ENCODE results near the gene RIOK2. TPM values are rescaled to one million over a fixed set of nuclear protein-coding genes. Genes with fewer than 3 reads are reported as not detected.
"Not testable (repeated sequence)": the region's sequence is repeated elsewhere in the genome, so short reads cannot be mapped to it uniquely, and the experiment has no call there.

The RIOK2 gene
- 20.2 and 29.9 TPM in 2 replicates for total RNA-seq (2014; rRNA removed)
- 20.5 TPM for polyA plus RNA-seq (2012)

DNA sequence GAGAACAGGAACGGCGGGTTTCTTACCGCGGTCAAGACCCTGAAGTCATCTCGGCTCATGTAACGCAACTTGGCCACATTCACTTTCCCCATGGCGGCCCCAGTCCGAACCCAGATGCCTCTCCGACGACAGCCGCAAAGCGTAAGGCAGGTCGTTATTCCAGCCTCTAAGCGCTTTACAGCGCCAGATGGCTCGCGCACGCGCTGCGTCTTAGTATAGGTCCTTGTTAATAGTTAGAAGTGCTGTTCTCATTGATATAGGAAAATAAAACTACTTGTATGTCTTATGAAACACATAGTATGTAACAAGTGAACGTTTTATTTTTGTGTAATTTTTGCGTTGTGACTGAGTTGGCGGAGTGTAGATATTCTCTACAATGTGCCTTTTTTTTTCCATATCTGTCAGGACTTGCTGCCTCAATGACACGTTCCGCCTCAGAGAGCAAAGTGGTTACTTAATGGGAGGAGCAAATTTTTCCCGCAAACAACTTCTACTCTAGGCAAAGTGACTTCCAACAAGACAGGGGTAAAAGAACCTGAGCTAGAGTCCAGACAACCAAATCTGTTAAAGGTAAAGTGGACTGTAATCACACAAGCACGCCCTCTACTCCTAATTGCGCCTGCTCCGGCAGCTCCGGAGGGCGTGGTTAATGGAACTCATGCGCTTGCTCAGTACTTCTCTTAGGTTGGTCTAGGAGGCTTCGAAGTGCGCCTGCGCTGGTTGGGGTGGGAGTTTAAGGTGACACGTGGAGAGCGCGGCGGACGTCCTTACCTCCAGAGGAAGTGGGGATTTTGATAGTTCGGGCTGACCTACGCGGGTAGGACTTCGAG lies at the start of gene RIOK2:
Gene RIOK2 (minus strand): TSS at position 148 of the 830 bp plus-strand sequence. CDS start 56 bp downstream, at position 92.
- DNase-seq (ENCODE audit: low read depth), result peak; percentile 95

DNA sequence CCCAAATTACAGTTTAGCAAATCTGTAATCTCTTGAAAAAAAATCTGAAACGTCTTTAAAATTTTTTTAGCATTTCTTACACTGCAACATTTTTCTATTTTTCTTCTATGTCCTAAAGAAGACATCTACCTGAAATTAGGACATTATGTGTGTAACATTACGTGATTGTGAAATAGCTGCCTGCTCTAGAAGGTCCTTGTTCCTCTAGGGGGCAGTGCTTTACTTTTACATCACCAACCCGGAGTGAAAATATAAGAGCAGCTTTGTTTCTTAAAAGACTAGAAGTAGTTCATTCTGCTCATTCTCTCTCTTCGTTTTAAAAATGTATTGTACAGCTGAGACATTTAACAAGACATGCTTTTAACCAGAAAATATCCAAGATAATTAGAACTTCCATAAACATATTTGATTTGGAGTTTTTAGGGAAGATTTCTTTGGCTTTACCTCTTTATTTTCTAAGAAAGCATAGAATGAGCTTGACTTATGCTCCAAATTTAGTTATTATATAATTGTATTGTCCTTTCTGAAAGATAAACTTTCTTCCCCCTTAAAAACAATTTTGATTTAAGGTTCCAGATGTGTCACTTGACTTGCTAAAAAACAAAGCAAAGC lies 48.1 kb upstream of the RIOK2 start:
- DNase-seq (ENCODE audit: low read depth), result peak; percentile 83

DNA sequence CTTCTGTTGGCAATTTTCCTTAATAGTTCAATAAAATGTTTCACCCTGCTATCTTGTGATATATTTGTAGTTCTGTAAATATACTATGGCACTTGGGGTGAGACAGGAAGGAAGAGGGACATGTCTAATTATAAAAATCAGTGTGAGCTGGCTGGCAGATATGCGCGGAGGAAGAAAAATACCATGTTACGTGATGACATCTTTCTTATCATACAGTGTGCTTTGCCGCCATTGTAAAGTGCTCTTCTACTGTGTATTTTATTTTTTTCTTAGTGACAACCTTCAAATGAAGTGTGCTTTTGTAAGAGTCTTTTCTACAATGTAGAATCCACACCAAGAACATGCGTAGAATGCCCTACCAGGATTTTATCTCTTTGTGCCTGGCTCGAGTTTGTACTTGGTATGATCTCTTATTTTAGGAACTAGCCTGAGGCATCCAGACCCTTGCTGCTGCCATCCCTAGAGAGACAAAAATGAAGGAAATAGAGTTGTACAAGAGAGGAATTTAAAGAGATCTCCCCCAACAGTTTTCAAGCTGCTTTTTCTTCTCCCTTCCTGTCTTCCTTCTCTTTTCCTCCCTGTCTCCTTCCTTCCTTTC lies 46.7 kb upstream of the RIOK2 start:
- DNase-seq (ENCODE audit: low read depth), result no peak

DNA sequence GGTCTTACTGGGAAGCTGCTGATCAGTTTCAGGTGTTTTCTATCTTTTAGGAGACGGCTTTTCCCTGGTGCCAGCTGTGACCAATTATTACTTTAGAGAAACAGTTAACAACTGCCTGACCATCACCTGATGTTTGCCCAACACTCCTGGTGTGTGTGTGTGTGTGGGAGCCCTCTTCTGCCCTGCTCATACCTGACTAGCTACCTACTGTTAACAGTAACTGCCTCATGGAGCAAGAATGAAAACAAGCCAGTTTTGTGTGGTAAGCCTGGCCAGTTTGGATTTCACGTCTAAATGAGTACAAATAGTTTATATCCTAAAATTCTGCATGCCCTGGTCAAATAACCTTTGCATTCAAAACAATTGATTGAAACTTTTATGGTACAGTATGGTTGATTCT lies 46.1 kb upstream of the RIOK2 start:
- DNase-seq (ENCODE audit: low read depth), result no peak

DNA sequence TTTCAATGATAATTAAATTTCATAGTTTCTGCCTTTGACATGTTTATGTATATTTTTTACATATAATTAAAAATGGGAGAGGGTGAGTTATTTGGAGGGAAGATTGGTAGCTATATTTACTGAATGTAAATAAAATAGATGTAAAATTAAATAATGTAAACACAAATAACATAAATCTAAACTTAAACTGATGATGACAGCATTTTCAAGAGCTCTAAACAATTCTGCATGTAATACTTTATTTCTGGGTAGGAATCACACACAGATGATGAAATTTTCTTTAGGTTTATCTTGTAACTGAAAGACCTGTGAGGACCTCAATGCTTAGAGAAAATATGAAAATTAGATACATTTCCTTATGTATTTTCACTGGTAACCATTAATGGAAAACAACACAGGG lies 42.2 kb upstream of the RIOK2 start:
- no peak for DNase-seq (ENCODE audit: low read depth)

DNA sequence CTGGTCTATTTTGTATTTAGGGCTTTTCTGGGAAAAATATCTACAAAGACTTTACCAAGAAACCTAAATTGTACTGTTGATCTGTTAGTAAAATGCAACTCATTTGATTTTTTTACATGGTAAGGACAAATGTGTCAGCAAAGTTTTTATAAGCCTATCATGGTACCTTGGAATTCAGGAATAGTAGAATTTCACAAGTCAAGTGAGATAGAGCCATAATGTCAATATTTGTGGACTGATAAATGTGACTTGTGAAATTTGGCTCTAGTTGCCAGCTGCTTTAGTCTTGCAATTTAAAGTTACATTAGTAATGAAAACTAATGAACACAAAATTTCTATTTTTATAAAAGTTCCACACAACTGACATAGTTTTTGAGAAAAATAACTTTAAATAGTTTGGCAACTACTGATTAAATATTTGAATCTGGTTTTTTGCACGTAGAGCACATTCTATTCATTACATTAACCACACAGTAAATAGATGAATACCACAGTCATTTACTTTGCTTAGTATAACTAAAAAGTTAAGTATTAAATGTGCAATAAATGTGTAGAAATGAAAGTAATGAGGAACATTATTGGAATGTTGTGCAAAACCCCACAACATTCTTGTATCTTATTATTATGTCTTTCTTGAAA lies 41.2 kb upstream of the RIOK2 start:
- DNase-seq (ENCODE audit: low read depth), result peak; percentile 45

DNA sequence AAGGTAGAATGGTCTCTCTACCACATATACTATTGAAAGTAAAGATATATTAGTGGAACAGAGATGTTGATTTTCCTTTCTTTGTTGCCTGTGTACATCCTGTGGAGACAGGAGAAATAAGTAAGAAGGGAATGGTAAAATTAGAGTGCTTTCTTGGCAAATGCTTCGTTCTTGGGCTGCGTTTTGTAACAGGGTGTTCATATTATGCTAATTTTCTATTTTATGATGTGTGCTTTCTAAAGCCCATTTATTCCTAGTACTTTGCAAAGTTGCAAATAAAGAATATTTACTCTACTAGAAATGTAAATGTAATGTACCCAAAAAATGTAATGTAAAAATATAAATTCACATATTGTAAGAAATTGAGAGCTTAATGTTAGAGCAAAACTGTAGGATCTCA lies 40.5 kb upstream of the RIOK2 start:
- no peak for DNase-seq (ENCODE audit: low read depth)

DNA sequence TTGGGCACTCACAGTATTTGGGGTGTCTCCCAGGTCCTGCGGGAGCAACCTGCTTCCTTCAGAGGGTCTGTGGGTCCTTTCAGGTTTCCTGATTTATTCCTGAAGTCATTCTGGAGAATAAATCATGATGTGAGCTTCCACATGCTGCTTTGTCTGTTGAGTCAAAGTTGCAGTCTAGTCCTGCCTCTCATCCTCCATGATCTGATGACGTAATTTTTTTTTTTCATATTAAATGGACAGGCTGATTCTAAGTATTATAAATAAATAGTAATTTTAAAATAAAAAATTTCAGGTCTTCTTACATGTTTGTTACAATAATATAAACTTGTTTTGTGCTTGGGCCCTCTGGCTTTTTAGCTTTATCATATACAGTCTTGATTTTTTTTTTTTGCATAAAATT lies 26.3 kb upstream of the RIOK2 start:
- DNase-seq (ENCODE audit: low read depth), result no peak

DNA sequence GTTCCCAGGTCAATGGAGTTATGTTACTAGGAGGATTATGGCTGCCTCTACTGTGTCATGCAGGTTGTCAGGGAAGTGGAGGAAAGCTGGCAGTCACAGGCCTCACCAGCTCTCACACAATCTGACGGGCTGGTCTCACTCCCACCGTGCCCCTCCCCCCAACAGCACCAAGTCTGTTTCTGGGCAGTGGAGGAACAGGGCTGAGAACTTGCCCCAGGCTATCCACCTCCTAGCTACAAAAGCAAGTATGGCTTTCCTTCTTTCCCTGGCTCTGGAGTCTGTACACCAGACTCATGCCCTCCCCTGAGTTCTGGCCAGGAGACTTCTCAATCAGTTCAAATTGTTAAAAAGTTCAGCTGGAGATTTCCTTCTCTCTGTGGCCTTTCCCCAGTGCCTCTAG lies 25.7 kb upstream of the RIOK2 start:
- DNase-seq (ENCODE audit: low read depth), result no peak

DNA sequence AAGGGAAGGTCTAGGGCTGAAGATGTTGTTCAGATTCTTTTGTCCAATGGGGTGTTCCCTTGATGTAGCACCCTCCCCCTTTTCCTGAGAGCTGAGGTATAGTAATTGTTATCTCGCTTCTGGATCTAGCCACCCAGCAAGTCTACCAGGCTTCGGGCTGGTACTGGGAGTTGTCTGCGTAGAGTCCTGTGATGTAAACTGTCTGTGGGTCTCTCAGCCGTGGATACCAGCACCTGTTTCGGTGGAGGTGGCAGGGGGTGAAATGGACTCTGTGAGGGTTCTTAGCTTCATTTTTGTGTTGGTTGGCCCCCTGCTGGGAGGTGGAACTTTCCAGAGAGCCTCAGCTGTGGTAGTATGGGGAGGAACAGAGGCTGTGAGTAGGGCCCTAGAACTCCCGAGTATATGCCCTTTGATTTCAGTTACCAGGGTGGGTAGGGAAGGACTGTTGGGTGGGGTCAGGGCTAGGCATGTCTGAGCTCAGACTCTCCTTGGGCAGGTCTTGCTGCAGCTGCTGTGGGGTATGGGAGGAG lies 25.2 kb upstream of the RIOK2 start:
- no peak for DNase-seq (ENCODE audit: low read depth)

DNA sequence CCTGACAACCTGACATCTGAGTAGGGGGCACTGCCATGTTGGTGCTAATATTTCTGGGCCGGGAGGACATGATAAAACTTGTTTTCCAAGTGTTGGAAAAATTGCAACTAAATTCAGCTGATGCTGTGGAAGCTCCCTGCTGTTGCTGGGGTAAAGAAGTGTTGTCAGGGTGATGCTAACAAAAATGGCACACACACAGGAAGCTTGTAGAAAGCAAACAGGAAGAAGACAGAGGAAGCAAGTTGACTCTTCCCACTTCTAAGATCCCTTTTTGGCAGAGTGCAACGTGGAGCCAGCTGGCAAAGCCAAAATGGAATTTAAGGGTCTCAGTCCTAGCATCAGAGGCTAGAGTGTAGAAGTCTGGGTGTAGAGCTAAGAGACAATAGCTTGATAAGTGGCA lies 11.3 kb upstream of the RIOK2 start:
- no peak for DNase-seq (ENCODE audit: low read depth)

DNA sequence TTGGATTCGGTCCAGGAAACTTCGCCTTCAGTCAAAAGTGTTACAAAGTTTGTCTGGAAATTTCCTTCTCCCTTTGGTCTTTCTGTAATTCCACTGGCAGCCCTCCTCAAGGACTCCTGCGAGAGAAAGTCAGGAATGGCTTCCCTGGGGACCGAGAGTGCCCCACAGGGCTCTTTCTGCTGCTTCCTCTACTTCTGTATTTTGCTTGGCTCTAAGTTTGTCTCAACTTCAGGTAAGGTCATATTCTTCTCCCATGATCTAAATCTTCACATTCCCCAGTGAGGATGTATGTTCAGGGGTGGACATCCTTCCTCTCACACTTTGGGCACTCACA lies 10.3 kb upstream of the RIOK2 start:
- no peak for DNase-seq (ENCODE audit: low read depth)

DNA sequence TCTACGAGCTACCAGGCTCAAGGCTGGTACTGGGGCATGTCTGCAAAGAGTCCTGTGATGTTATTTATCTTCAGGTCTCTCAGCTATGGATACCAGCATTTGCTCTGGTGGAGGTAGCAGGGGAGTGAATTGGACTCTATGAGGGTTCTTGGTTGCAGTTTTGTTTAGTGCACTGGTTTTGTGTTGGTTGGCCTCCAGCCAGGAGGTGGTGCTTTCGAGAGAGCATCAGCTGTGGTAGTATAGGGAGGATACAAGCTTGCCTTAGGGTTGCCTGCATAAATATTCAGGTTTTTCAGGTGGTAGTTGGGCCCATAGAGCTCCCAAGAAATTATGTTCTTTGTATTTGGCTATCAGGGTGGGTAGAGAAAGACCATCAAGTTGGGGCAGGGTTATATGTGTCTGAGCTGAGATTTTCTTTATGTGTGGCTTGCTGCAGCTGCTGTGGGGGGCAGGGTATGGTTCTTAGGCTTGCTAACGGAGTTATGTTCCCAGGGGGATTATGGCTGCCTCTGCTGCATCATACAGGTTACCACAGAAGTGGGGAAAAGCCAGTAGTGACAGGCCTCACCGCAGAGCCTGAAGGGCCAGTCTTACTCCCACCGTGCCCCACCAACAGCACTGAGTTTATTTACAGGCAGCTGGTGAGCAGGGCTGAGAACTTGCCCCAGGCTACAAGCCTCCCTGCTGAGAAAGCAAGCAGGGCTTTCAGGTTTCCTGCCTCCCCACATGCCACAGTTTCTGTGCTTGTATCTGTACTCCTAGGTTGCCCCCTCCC lies 9.7 kb upstream of the RIOK2 start:
- DNase-seq (ENCODE audit: low read depth), result peak; percentile 74

DNA sequence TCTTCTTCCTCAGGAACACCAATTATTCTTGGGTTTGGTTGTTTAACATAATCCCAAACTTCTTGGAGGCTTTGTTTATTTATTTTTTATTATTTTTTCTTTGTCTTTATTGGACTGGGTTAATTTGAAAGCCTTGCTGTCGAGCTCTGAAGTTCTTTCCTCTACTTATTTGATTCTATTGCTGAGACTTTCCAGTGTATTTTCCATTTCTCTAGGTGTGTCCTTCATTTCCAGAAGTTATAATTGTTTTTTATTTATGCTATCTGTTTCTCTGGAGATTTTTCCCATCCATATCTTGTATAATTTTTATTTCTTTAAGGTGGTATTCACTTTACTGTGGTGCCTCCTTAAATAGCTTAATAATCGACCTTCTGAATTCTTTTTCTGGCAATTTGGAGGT lies 8.8 kb upstream of the RIOK2 start:
- DNase-seq (ENCODE audit: low read depth), result no peak

DNA sequence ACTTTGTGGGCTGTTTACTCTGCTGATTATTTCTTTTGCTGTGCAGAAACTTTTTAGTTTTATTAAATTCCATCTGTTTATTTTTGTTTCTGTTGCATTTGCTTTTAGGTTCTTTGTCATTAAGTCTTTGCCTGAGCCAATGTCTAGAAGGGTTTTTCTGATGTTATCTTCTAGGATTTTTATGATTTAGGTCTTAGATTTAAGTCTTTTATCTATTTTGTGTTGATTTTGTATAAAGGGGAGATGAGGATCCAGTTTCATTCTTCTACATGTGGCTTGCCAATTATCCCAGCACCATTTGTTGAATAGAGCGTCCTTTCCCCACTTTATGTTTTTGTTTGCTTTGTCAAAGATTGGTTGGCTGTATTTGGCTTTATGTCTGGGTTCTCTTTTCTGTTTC lies 6.5 kb upstream of the RIOK2 start:
- DNase-seq (ENCODE audit: low read depth), result not testable (repeated sequence)

DNA sequence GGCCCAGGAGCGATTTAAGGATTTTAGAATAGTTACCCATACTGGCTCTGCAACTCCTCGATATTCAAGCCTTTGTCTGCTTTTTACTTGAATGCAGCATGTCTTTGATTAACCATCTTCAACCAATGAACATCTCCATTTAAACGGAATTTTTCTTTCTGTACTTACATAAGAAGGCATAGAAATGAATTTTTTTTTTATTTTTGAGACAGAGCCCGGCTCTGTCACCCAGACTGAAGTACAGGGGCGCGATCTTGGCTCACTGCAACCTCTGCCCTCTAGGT lies 825 bp upstream of the RIOK2 start:
- DNase-seq (ENCODE audit: low read depth), result no peak

DNA sequence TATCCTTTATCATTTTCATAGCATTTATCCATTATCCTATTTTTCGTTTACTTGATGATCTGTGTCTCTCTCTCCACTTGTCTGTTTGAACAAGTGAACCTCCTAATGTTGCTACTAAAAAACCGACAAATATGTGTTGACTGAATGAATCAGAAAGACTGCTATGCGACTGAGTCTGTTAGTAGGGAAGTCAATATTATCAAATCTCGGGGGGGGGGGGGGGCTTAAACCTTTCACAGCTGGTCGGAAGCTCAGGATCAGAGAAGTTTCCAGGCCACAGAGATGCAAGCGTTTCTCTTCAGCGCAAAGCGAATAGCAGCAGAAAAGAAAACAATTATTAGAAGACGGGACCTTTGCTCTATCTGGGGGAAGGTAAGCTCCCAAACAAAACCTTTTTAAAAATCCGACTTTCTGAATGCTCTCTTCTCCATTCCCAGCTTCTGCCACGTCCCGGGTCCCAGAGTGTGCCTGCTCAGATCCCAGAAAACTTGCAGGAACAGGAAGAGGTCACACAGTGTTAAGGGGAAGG lies 412 bp downstream of the RIOK2 start:
- DNase-seq (ENCODE audit: low read depth), result peak; percentile 31

DNA sequence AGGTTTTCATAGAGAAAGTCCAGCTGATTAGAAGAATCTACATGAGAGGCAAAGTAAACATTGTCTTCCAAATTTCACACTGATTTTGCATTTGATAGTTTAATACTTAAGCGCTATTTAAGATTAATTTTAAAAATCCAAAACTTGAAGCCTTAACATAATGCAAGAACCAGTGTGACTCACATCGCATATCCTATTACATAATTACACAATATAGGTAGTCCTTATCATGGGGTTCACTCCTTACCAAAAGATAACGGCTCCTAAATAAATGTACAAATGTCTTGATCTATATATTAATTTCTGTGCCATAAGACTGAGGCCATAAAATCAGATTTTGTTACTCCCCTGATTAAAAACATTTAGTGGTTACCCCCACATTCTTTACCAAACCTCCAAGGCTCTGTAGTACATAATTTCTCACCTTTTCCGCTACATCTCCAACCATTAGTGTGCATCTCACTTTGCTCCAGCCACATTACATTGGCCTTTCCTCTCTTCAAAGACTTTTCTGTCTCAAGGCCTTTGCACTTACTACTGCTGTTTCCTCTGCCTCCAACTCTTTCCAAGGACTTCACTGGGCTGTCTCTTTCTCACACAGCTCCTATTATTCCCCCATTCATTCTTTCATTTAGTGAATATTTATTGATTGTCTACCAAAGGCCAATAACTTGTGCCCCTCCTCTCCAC lies 1.0 kb downstream of the RIOK2 start:
- DNase-seq (ENCODE audit: low read depth), result peak; percentile 25

DNA sequence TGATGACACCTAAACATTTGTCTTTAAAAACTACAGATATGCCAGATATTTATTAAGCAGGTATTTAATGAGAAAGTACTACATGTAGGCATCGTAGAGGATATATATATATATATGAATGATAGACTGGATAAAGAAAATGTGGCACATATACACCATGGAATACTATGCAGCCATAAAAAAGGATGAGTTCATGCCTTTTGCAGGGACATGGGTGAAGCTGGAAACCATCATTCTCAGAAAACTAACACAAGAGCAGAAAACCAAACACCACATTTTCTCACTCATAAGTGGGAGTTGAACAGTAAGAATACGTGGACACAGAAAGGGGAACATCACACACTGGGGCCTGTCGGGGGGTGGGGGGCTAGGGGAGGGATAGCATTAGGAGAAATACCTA lies 3.6 kb downstream of the RIOK2 start:
- DNase-seq (ENCODE audit: low read depth), result not testable (repeated sequence)

DNA sequence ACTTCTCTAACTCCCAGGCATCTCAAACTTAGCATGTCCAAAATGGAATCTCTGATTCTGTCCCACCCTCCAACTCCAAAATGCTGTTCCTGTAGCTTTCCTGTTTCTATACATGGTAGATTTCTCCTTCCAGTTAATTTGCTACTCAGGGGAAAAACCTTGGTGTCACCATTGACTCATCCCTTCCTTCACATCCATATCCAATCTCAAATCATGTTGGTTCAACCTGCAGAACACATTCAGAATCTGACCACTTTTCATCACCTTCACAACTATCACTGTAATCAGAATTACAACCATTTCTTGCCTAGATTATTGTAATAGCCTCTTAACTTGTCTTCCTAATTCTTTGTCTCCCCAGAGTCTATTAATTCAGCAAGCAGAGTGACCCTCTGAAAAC lies 10.8 kb downstream of the RIOK2 start:
- no peak for DNase-seq (ENCODE audit: low read depth)

DNA sequence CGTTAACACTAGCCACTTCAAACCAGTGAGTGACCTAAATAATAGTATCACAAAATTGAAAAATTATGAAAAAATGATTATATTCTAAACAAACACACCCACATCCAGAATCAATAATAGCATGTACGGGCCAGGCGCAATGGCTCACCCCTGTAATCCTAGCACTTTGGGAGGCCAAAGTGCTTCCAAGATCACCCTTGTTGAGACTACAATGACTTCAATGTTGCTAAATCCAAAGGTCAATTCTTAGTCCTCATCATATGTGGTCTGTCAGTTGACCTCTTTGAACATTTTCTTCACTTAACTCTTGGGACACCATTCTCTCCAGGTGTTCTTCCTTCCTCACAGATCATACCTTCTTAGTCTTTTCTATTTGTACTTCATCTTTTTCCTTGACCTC lies 11.3 kb downstream of the RIOK2 start:
- no peak for DNase-seq (ENCODE audit: low read depth)

All from LHCN-M2 (cell line).